Left renal pelvis (tissue), 4 donors: Measurements from ENCODE around the gene PLXDC1. TPM values are rescaled to one million over a fixed set of nuclear protein-coding genes. Genes with fewer than 3 reads are reported as not detected.

ENCODE experiments used
- DNase-seq, 4 donors: peaks; one replicate each; pipeline ENCODE4 v3.0.0-alpha.2; 2013; ENCODE audit warnings: low read depth in 4 of 4, low spot score in 3 of 4
- polyA plus RNA-seq, 4 donors: library from polyadenylated mRNA; unstranded; fragments of 120-200 nt; gene quantifications; one replicate each; pipeline ENCODE4 v1.2.1, GENCODE V29; 2013; ENCODE audit not compliant: insufficient read length in 4 of 4

Gene PLXDC1
- polyA plus RNA-seq, 4 donors: 7.2 to 15.7 (median 8.4) TPM

DNA sequence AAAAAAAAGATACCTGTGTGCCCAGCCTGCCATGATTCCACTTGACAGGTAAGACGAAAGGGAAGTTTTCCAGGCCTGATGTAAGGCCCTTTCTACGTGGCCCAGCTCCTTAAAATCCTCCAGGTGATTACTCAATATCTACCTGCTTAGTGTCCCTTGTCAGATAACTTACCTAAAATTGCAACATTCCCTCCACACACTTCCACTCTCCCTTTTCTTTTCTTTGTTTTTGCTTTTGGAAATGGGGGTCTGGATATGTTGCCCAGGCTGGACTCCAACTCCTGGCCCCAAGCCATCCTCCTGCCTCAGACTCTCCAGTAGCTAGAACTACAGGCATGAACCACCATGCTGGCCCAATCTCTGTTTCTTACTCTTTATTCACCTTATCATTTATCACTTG is 7.2 kb upstream of the PLXDC1 start:
- no peak for DNase-seq

GRCh38 chr17:39156491-39156890 is 5.1 kb upstream of the PLXDC1 start:
- no peak for DNase-seq

GRCh38 chr17:39155654-39156053 is 4.2 kb upstream of the PLXDC1 start:
- DNase-seq: no peak

GRCh38 chr17:39153599-39154051 is 2.2 kb upstream of the PLXDC1 start:
- DNase-seq: peak; percentile 77 to 84 (median 82)

GRCh38 chr17:39151943-39152818 is 744 bp upstream of the PLXDC1 start:
- no peak for DNase-seq

GRCh38 chr17:39150795-39151149 is 665 bp downstream of the PLXDC1 start:
- no peak for DNase-seq

- no peak for DNase-seq
These were observed 1.3 kb downstream of the PLXDC1 start for GRCh38 chr17:39150104-39150634.

- DNase-seq: no peak
These were observed 3.9 kb downstream of the PLXDC1 start for GRCh38 chr17:39147221-39148185.

DNA sequence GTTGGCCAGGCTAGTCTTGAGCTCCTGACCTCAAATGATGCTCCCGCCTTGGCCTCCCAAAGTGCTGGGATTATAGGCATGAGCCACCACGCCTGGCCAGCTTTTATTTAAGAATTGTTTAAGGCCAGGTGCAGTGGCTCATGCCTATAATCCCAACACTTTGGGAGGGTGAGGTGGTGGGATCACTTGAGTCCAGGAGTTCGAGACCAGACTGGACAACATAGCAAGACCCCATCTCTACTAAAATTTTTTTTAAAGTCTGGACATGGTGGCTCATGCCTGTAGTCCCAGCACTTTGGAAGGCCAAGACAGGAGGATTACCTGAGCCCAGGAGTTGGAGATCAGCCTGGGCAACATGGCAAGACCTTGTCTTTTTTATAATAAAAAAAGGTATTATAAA is 5.2 kb downstream of the PLXDC1 start:
- no peak for DNase-seq

DNA sequence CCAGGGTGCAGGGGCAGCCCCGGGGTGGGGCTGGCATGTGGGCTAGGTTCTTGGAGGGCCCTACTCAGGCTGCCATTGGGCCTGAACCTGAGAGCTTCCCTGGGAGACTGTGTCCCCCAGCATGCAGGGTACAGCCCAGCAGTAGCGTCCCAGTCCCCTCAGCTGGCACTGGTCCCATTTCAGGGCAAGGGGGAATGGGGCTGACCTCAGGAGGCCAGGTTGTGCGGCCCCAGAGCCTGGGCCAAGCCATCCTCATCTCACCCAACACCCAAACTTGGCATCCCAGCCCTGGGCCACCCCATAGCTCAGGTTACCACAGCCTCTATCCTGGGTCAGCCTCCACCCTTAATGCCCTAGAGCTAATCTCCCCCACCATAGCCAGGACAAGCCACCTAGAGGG is 6.3 kb downstream of the PLXDC1 start:
- DNase-seq: no peak

DNA sequence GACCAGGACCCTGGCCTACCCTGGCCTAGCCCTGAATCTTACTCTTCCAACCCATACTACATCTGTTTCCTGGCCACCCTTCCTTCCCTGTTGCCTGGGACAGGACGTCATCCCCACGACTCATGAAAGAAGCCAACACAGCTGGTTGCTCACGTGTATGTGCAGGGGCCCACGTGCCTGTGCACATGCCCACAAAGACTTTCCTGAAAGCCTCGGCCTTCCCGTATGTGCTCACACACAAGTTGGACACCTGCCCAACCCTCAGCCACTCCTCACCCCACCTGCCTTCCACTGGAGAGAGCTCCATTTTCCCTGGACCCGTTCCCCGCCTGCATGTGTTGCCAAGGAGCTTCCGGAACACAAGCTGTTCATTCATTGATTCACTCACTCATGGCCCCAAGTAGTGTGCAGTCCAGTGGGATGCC is 7.0 kb downstream of the PLXDC1 start:
- no peak for DNase-seq

GRCh38 chr17:39143552-39144093 is 7.8 kb downstream of the PLXDC1 start:
- no peak for DNase-seq

- no peak for DNase-seq
These were observed 9.3 kb downstream of the PLXDC1 start for GRCh38 chr17:39141915-39142664.

- DNase-seq: no peak
These were observed 10.1 kb downstream of the PLXDC1 start for GRCh38 chr17:39141294-39141693.

DNA sequence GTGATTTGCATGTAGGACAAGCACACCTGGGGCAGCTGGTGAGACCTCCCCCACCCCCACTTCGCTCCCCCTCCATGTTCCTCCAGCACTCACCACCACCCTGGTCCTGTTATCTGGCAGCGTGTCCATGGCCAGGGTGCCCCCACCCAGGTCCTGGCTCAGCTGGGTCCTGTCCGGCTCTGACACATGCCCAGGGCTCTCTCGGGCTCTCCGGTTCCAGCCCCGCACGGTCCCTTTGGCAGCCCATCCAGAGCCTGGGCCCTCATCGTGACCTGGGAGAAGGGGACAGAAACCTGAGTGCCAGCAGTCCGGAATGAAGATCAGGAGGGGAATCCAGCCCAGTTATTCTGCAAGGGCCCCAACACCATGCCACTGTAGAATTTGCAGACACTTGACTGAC is 11.9 kb downstream of the PLXDC1 start:
- no peak for DNase-seq

GRCh38 chr17:39139161-39139511 is 12.3 kb downstream of the PLXDC1 start:
- no peak for DNase-seq

DNA sequence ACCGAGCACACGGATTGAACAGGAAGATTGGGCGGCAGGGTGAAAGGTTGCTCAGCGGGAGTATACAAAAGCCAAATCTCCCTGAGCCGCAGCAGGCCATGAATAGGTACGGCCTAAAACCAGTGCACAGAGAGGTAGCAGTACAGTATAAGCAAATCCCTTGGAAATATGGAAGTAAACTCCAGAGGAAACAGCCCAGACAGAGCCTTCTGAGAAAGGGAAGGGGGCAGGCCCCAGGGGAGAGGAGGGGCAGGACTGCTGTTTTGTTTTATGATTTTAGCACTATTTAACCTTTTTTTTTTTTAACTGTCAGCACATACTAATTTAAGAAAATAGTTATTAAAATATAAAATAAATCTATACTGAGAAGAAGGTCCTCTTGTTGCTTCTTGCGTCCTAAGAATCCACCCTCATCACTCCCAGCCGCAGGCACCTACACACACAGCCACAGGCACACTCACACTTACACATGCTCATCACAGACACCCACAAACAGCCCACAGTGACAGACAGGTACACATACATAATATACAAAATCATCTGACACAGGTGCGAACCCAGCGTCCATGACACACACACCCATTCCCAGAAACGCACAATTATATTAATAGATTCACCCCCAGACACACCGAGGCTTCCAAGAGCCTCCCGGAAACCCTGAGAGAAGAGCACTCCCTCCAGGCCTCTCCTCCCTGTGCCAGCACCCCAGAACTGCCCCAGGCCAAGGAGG is 12.8 kb downstream of the PLXDC1 start:
- DNase-seq: no peak

GRCh38 chr17:39134878-39135277 is 16.6 kb downstream of the PLXDC1 start:
- no peak for DNase-seq

DNA sequence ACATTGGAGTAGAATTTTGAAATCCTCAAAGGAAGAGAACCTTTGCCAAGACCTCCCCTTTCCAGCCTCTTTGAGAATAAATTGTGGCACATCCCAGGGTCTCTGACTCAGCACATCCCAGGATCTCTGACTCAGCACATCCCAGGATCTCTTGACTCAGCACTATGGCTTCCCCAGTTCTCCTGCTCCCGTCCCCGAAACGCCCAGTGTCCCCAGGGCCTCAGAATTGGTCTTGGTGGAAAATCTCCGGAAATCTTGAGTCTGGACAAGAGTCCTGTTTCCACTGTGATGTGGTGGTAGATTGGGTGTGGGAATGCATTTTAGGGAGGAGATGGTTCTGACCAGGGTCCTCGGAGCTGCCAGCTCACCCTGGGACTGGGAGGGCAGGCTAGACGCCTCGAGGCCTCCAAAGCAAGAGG is 19.2 kb downstream of the PLXDC1 start:
- DNase-seq: no peak

DNA sequence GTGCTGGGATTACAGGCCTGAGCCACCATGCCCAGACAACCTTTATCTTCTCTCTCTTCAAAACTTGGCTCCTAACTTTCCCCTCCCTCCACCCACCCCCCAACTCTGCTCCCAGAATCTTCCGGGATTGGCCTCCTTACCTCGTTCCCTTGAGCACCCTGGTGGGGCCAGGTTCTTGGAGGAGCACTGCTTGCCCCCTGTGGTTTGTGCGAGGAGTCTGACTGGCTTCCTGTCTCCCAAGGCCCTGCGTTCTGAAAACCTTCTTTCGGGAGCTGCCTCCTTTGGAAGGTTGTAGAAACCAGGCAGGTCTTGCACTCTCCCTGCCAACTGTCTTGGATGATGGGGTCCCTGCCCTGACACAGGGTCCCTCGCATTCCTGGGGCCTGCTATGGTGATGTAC is 19.8 kb downstream of the PLXDC1 start:
- DNase-seq: no peak
